Glutamatergic neuron (in vitro differentiated cells): Measurements from ENCODE around the gene NEK4. TPM values are rescaled to one million over a fixed set of nuclear protein-coding genes. Genes with fewer than 3 reads are reported as not detected.

Experiments used
- DNase-seq: peaks from one replicate; pipeline ENCODE4 v3.0.0; 2022
- H3K27ac Mint-ChIP-seq: one replicate; pipeline ENCODE4 v1.8.0; 2020; ENCODE audit warnings: mild to moderate bottlenecking, mixed read lengths, inconsistent platforms; ENCODE audit not compliant: unreplicated experiment
- H3K27me3 Mint-ChIP-seq: one replicate; pipeline ENCODE4 v1.8.0; 2020; ENCODE audit warnings: mild to moderate bottlenecking, moderate library complexity, mixed read lengths, inconsistent platforms; ENCODE audit not compliant: unreplicated experiment
- H3K36me3 Mint-ChIP-seq: one replicate; pipeline ENCODE4 v1.8.0; 2020; ENCODE audit warnings: mild to moderate bottlenecking, mixed read lengths, inconsistent platforms; ENCODE audit not compliant: unreplicated experiment
- H3K4me1 Mint-ChIP-seq: one replicate; pipeline ENCODE4 v1.8.0; 2020; ENCODE audit warnings: mild to moderate bottlenecking, low read depth, mixed read lengths, inconsistent platforms; ENCODE audit not compliant: unreplicated experiment
- H3K4me3 Mint-ChIP-seq: one replicate; pipeline ENCODE4 v1.8.0; 2020; ENCODE audit warnings: mild to moderate bottlenecking, mixed read lengths, inconsistent platforms; ENCODE audit not compliant: unreplicated experiment
- H3K9me3 Mint-ChIP-seq: one replicate; pipeline ENCODE4 v1.8.0; 2020; ENCODE audit warnings: mild to moderate bottlenecking, moderate library complexity, mixed read lengths, inconsistent platforms; ENCODE audit not compliant: unreplicated experiment
- total RNA-seq: library from RNA; stranded (reverse); fragmentation: NEBNext Ultra II Directional; extraction: Animal tissue kit (Norgen Biotek cat#: 25700); gene quantifications from one replicate; pipeline ENCODE4 v1.2.1, GENCODE V29; 2021; ENCODE audit not compliant: unreplicated experiment
- TF ChIP-seq, protein P1 (sequence below): fragments of 200-600 bp; sonication (generic); IDR thresholded peaks from one replicate; pipeline ENCODE4 v1.5.0; 2021; ENCODE audit not compliant: partially characterized antibody, unreplicated experiment

Gene NEK4
- total RNA-seq, 1 donor from 2014 or later, result 28.5 TPM

DNA sequence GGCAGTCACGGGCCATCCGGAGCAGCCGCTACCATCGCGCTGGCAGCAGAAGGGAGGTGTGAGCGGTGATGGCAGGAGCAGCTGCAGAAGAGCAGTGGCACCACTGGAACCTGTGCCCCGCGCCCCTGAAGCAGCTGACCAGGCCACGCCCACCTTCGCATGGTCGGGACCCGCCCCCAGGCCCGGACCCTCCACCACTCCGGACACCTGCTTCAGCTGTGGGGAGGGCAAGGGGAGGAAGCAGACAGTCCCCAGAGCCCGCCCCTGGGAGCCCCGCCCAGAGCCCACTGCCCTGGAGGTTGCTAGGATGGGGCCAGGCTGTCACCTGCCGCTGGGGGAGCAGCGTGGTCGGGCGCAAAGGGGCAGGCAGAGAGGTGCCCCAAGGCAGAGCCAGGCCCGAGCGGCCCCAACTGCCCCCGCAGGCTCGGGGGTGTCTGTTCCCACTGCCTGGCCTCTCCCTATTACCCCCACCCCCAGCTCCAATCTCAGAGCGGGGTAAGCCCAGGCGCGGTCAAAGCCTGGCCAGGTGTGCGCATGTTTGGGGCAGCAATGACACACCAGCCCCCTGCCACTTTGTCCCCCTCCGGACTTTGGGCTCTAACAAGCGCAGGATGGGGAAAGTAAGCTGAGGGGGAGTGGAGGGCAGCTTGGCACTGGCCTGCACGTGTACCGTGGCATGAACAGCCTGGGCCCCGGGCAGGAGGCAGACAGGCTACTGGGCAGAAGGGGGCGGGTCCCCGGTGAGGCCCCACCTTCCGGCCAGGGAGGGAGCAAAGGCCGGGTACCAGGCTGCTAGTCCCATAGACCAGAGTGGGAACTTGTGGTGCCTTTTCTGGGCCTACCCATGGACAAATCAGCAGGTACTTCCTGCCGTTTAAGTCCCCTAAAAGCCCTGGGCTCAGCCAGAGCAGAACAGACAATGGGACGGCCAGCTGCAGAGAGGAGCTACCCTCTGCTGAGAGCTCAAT is 56.1 kb downstream of the NEK4 start:
- Mint-ChIP-seq H3K27ac (no peak overlapping the region), H3K9me3 (peaks cover 8% of the 10 kb centered on the region), H3K27me3 (peaks cover 4% of the 10 kb centered on the region), H3K4me1 (peaks cover 2% of the 10 kb centered on the region), H3K36me3 (peaks cover 11% of the 10 kb centered on the region), H3K4me3 (no peak overlapping the region)
- TF ChIP-seq, protein P1, sequence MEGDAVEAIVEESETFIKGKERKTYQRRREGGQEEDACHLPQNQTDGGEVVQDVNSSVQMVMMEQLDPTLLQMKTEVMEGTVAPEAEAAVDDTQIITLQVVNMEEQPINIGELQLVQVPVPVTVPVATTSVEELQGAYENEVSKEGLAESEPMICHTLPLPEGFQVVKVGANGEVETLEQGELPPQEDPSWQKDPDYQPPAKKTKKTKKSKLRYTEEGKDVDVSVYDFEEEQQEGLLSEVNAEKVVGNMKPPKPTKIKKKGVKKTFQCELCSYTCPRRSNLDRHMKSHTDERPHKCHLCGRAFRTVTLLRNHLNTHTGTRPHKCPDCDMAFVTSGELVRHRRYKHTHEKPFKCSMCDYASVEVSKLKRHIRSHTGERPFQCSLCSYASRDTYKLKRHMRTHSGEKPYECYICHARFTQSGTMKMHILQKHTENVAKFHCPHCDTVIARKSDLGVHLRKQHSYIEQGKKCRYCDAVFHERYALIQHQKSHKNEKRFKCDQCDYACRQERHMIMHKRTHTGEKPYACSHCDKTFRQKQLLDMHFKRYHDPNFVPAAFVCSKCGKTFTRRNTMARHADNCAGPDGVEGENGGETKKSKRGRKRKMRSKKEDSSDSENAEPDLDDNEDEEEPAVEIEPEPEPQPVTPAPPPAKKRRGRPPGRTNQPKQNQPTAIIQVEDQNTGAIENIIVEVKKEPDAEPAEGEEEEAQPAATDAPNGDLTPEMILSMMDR, result no peak
- DNase-seq, result peak; percentile 58

DNA sequence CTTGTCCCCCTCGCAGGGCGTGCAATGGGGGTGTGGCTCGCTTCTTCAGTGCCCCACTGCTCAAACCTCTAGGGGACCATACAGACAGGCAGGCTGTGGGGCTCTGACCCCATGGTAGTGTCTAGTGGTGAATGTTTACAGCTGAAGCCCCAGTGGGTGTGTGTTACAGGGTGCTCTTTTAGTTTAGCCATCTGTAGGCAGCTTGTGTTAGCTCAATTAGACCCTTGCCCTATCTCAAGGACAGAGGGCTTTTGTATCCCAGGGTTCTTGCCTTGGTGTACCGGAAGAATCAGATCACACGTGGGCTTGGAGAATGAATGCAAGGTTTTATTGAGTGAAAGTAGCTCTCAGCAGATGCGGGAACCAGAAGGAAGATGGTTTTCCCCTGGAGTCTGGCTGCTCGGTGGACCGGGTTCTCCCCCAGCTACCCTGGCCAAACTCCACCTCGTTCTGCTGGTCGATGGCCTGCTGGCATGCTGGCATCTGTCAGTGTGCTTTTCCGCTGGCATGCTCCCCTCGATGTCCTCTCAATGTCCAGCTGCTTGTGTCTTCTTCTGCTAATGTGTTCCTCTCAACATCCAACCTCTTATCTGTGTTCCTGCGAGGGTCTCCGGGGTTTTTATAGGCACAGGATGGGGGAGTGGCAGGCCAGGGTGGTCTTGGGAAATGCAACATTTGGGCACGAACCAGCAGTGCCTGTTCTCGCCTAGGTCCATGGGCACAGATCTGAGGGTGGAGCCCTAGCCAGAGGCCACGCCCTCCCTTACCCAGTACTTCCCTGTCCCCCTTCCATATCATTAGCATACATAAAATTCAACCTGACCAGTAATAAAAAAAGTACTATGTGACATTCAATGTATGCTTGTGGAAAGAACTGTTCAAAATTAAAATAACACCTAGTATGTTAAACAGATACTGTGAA is 58.2 kb downstream of the NEK4 start:
- H3K36me3 Mint-ChIP-seq, result peaks cover 4% of the 10 kb centered on the region

DNA sequence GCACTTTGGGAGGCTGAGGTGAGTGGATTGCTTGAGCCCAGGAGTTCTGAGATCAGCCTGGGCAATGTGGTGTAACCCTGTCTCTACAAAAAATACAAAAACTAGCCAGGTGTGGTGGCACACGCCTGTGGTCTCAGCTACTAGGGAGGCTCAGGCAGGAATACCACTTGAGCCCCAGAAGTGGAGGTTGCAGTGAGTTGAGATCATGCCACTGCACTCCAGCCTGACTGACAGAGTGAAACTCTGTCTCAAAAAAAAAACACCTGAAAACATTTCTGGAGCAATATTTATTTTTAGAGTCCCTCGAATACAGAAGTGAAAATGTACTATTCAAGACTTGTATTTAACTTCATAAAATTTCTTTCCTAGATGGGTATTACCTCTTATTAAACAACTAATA is 60.2 kb downstream of the NEK4 start:
- Mint-ChIP-seq H3K27ac (no peak overlapping the region), H3K27me3 (peaks cover 5% of the 10 kb centered on the region), H3K9me3 (peaks cover 12% of the 10 kb centered on the region), H3K4me3 (no peak overlapping the region), H3K4me1 (peaks cover 2% of the 10 kb centered on the region), H3K36me3 (no peaks in the 10 kb centered on the region)
- DNase-seq, result no peak
- TF ChIP-seq, protein P1, result no peak

More for the DNA sequence above, 58.2 kb downstream of the NEK4 start:
- no peak overlapping the region for H3K4me3 Mint-ChIP-seq
- DNase-seq, result no peak
- no peak overlapping the region for H3K27ac Mint-ChIP-seq
- TF ChIP-seq, protein P1, result no peak
- peaks cover 2% of the 10 kb centered on the region for H3K4me1 Mint-ChIP-seq
- peaks cover 2% of the 10 kb centered on the region for H3K27me3 Mint-ChIP-seq
- H3K9me3 Mint-ChIP-seq, result peaks cover 6% of the 10 kb centered on the region

DNA sequence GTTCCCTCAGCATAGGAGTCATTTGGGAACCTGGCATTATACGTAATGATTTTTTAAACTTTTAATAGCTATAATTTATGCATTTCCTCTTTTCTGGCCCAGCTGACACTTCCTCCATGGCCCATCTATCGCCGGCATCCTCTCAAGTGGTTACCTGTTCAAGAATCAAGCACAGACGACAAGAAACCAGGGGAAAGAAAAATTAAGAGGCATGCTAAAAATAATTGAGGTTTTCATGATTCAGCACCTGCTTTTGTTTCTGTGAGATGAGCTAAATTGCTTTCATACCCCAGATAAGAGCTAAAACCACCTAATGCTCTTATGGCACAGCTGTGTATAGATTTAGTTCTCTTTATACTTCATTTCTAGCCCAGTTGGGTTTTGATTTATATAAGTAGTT is 63.2 kb downstream of the NEK4 start:
- peaks cover 5% of the 10 kb centered on the region for H3K27me3 Mint-ChIP-seq
- peak overlapping the region; percentile 38 for H3K4me3 Mint-ChIP-seq
- TF ChIP-seq, protein P1, result no peak
- DNase-seq, result no peak
- H3K9me3 Mint-ChIP-seq, result peaks cover 7% of the 10 kb centered on the region
- H3K27ac Mint-ChIP-seq, result no peak overlapping the region
- no peaks in the 10 kb centered on the region for H3K36me3 Mint-ChIP-seq
- peaks cover 5% of the 10 kb centered on the region for H3K4me1 Mint-ChIP-seq
